Activated CD4-positive, alpha-beta T cell treated with anti-CD3 and anti-CD28 coated beads for 1 hour (primary cell): ENCODE measurements around the gene RAB40AL.
"Not testable (repeated sequence)": the region's sequence is repeated elsewhere in the genome, so short reads cannot be mapped to it uniquely, and the experiment has no call there.

Experiments used
- DNase-seq: peaks from one replicate; pipeline ENCODE4 v3.0.0-alpha.2; 2020

Gene RAB40AL, protein sequence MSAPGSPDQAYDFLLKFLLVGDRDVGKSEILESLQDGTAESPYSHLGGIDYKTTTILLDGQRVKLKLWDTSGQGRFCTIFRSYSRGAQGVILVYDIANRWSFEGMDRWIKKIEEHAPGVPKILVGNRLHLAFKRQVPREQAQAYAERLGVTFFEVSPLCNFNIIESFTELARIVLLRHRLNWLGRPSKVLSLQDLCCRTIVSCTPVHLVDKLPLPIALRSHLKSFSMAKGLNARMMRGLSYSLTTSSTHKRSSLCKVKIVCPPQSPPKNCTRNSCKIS

DNA sequence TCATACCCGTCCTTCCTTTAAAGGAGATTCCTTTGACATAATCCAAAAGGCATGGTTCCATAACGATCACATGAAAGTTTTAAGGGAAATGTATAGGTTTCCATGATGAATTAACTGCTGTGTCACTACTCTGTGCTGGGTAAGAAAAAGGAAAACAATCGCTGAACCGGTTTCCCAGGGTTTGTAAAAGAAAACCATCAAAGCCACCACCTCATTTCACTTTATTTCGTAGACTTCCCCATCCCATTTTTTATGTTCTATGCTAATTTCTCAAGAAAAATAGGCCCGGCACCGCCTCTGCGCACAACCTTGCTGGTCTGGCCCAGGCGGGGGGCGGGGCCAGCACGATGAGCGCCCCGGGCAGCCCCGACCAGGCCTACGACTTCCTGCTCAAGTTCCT is at the start of gene RAB40AL:
RAB40AL (plus strand) TSS at position 301 of the 400 bp plus-strand sequence; CDS start at position 348, 47 bp downstream.
- not testable (repeated sequence) for DNase-seq

DNA sequence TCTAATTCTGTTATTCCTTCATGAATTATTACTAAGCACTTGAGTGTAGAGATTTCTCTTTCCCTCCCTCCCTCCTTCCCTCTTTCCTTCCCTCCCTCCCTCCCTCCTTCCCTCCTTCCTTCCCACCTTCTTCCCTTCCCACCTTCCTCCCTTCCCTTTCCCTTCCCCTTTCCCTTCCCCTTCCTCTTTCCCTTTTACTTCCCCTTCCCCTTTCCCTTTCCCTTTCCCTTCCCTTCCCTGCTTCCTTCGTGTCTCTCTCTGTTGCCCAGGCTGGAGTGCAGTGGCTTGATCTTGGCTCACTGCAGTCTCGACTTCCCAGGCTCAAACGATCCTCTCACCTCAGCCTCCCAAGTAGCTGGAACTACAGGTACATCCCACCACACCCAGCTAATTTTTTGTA is 49.4 kb upstream of the RAB40AL start:
- DNase-seq = no peak

DNA sequence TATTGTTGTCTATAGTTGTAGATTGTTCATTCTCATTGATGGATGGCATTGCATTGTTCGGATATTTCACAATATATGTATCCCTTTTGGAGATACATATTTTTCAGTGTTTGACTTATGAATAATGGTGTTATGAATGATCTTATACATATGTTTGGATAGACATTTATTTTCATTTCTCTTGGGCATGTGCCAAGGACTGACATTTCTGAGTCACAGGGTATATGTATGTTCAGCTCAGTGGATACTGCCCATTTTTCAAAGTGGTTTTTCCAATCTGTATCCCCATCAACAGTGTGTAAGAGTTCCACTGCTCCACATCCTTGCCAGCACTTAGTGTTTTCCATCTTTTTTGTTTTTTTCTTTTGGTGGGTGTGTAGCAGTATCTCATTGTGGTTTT is 45.0 kb upstream of the RAB40AL start:
- no peak for DNase-seq

DNA sequence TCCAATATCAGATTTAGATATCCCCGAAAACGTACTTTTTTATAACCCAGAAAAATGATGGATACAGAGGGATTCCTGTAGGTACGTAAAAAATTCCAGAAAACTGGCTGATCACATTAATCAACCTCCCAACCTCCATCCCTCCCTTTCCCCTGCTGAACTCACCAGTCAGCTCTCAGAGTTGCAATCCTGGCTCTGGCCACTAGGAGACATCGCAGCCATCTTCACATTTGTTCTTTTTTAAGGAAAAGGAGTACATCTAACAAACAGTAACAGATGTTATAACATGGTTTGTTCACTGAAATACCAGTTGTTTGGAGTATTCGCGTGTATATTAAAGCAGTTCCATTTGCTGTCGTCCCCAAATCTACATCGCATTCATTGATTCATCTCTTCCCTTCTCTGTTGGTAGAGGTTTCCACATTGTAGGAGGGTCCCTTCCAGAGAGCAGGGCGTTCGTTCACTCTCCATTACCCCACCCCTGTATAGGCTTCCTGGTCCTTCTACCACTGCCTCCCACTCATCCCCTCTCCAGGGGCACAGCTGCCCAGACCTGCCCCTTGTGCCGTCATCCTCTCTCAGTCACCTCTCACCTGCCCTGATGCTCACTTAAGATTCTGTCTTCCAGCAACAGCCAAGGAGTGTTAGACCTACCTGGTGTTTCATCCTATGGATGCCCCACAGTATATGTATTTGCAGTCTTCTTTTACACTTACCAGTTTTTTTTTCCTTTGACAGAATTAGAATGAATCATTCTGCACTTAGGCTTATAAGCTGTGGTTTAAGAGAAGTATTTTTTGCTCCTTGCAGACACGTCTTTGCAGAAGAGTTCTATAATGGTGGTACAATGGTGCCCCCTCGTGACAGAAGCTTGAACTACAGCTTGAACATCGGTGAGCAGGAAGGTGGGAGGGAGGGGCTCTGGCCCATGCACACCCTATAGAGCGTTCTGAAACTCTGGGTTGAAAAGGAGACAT is 36.8 kb upstream of the RAB40AL start:
- DNase-seq = peak; percentile 48

DNA sequence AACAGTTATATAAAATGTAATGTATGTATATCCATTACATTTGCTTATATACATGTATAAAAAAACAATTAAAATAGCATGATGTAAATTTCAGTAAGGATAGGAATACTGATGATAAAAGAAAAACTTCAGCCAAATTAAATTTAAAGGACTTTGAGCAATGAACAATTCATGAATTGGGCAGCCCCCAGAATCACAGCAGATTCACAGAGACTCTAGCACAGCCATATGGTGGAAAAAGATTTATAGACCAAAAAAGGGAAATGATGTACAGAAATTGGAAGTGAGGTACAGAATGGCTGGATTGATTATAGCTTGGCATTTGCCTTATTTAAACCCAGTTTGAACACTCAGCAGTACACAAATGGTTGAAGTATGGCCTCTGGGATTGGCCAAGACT is 34.7 kb upstream of the RAB40AL start:
- DNase-seq = no peak

DNA sequence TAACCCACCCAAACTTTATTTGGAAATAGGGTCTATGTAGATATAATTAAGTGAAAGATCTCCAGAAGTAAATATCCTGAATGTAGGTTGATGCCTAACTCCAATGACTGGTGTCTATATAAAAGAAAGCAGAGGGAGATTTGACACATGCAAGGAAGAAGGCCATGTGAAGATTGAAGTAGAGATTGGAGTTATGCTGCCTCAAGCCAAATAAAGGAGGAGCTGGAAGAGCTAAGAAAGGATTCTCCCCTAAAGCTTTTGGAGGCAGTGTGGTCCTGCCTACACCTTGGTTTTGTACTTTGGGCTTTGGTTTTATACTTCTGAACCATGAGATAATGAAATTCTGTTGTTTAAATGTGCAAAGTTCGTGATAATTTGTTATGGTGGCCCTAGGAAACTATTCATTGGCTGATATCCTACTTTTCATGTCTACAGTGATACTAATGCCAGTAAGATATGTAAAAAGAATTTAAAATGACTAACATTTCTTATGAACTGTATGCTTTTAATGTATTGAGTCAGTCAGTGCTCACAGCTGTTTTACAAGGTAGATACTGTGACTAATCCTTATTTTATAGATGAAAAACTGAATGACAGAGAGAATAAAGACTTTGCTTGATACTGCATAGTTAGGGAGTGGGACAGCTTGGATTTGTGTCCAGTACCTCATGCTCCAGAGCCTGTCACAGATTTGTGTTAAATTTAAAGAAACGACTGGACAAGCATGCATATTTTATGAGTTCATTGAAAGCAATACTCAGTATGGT is 5.9 kb upstream of the RAB40AL start:
- no peak for DNase-seq

DNA sequence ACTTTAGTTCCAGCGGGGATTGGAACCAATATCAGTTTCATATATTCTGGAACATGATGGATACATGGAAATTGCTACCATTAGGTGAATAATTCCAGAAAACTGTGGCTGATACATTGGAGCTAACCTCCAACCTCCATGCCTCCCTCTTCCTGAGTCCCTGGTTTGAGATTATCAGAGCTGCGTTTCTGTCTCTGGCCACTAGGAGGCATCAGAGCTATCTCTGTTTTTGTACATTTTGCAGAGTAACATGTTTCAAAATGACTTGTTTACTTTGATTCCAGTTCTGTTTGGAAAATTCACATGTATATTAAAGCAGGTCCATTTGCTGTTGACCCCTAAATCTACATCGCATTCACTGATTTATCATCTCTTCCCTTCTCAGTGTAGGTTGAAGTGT is 2.4 kb upstream of the RAB40AL start:
- DNase-seq = no peak

DNA sequence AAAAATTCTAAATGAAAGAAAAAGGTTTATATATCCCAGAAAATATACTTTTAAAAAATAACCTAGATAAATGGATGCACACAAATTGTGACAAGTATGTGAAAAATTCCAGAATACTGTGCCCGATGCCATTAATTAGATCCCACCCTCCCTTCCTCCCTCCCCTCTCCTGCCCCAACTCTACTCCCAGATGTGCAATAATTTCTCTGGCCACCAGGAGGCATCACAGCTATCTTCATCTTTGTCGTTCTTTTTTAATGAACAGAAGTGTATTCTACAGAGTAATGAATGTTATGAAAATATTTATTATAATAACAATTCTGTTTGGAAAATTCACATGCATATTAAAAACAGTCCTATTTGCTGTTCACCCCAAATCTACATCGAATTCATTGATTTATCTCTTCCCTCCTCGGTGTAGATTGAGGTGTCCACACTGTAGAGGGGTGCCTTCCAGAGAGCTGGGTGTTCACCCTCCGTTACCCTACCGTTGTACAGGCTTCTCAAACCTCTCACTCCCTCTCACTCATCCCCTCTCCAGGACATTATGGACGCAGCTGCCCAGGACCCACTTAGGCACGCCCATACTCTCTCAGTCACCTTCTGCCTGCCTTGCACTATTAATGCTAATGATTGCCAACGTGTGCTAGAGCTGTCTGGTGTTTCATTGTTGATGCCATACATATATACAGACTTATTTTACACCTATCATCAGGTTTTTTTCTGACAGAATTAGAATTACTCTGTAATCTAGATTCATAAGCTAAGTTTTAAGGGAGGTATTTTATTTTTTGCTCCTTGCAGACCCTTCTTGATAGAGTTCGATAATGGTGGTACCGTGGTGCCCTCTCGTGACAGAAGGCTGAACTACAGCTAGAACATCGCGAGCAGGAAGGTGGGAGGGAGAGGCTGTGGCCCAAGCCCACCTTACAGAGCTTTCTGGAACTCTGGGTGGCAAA is 14.1 kb downstream of the RAB40AL start:
- peak; percentile 12 for DNase-seq

DNA sequence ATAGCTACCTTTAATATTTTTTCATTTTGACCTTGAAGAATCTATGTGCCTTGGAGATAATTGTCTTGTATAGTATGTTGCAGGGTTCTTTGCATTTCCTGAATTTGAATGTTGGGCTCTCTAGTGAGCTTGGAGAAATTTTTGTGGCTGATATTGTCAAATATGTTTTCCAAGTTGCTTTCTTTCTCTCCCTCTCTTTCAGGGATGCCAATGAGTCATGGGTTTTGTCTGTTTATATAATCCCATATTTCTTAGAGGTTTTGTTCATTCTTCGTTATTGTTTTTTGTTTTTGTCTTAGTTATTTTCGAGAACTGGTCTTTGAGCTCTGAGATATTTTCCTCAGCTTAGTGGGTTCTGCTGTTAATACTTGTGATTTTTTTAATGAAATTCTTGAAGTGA is 20.7 kb downstream of the RAB40AL start:
- DNase-seq = no peak

DNA sequence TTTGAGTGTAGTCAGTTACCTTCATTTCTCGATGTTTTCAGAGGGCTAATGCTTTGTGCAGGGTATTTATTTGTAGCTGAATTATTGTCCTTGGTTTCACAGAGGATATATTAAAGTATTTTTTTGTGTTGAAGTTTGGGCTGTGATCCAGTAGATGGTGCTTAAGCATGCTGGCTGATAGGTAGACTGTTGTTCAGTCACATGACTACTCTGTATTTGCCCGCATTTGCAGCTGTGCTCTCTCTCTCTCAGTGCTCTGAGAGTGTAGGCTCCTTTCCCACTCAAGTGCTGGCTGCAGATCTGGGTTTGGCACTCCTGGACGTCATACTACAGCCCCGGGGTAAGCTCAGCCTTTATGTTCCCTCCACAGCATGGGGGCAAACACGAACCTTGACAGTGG is 21.7 kb downstream of the RAB40AL start:
- no peak for DNase-seq

DNA sequence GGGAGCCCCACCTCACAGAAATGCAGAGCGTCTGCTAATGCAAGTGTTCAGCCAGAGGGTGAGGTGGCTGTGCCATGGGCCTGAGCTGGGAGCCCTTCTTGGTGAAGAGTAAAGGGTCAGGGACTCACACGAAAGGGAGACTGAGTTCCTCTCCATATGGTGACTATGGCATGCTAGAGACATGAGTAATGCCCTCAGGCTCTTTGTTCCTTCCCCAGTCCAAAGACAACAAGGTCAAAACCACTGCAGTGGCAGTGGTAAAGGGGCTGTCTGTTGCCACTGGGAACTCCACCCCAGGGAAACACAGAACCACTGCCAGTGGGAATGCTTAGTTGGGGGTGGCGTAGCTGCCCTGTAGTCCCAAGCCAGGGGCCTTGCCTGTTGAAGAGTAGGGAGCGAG is 22.4 kb downstream of the RAB40AL start:
- no peak for DNase-seq

DNA sequence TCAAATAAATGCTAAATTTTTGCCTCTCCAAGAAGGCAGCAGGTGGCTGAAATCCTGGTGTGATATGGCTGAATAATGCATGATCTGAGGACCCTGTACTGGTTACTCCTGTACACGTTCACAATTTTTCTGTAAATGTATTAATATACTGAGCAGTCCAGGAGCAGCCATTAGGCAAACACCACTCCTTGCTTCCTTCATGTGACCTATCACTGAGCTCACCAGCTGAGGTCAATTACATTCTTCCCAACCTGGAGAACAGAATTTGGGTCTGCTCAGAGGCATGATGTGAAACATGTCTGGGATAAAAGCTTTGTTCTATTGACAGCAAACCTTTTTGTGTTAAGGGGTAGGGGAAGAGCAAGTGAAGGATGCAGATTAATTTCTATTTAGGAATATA is 26.9 kb downstream of the RAB40AL start:
- no peak for DNase-seq

DNA sequence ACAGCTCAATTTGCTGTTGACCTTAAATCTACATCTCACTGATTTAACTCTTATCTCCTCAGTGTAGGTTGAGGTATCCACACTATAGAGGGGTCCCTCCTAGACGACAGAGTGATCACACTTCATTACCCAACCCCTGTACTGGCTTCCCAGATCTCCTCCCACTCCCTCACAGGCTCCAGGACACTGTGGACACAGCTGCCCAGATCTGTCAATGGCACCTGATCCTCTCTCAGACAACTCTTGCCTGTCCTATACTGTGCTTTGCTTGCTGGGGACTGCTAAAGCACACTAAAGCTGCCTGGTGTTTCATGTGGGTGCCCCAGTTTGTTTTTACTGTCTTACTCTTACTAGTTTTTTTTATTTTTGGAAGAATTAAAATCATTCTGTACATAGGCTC is 27.9 kb downstream of the RAB40AL start:
- no peak for DNase-seq

DNA sequence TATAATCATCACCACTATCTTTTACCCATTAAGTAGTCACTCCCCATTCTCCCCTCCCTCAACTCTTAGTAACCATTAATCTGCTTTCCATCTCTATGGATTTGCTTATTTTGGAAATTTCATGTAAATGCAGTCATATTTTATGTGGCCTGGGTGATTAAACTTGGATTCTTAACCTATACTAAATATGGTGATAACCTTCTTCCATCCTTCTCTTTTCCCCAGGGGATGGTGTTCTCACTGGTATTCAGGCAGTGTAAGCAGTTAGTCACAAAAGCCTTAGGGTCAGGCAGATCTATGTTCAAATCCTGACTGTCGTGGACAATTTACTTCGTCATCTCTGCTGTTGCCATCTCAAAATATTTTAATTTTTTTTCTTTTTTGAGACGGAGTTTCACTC is 29.6 kb downstream of the RAB40AL start:
- no peak for DNase-seq

DNA sequence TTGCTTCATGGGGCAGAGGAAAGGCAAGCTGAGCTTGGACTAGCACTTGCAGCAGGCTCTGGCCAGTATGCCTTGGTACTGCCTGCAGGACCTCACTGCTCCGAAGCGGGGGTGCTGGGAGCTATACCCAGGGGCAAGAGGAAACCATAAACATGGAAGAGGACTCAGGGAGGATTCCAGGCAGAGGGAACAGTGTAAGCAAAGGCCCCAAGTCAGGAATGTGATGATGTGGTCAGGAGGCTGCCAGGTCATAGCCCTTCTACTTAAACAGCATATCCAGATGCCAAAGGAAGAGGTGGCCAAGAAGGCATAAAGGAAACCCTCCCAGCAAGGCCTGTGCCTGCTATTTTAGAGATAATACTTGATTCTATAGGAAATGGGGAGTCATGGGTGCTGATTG is 31.1 kb downstream of the RAB40AL start:
- DNase-seq = no peak

DNA sequence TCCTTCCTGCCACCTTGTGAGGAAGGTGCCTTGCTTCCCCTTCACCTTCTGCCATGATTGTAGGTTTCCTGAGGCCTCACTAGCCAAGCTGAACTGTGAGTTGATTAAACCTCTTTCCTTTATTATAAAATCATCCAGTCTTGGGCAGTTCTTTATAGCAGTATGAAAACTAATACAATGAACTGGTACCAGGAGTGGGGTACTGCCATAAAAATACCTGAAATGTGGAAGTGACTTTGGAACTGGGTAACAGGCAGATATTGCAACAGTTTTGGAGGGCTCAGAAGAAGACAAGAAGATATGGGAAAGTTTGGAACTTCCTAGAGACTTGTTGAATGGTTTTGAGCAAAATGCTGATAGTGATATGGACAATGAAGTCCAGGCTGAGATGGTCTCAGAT is 34.5 kb downstream of the RAB40AL start:
- not testable (repeated sequence) for DNase-seq

DNA sequence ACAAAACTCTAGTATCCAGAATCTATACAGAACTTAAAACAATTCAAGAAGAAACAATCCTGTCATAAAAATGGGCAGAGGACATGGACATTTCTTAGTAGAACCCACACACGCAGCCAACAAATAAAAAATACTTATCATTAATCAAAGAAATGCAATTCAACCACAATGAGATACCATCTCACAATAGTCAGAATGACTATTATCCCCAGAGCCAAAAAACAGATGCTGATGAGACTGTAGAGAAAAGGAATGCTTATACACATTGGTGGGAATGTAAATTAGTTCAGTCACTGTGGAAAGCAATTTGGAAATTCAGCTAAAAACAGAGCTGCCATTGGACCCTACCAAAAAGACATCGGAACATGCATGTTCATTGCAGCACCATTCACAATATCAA is 37.9 kb downstream of the RAB40AL start:
- DNase-seq = no peak

DNA sequence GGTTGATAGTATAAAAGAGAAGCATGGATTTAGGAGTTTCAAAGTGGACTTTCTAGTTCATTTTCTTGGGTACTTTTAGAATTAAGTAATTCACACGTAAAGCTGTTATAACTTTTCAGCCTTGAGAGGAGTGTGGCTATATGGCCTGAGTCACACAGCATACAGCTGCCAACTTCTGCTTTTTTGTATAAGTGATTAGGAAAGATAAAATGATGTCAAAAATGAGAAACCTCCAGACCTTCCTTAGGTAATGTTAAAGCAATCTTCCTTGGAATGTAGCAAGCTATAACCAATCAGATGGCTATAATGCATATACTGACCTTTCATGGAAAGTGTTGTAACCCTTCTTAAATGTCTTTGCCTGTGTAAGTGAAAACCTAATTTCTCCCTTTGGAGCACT is 39.2 kb downstream of the RAB40AL start:
- no peak for DNase-seq

DNA sequence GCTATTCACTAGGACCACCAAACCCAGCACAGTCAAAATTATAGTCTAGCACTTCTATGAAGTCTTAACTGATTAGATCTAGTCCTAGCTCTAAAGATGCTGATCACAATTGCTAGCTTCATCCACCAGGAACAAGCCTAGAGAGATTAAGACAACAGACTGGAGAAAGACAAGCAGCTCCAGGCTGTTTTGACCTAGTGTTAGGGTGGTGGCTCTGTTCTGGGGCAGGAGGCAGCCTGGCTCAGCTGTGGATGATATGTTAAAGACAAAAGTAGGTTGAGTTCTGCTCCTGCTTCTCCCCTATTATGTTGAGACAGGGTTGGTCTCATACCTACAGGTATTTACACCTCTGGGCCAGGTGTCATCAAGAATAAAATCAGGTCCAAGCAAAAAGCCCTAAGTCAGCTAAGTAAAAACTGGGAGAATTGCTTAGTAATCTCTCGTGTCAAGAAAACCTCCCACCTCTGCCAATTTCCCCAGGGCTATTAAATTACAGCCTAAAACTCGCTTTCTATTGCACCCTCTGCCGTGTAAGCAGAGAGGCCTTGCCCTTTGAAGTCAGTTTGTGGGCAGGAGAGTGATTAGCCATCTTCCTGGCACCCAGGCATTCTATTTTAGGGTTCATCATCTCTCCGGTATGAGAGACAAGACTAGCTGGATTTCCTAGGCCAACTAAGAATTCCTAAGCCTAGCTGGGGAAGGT is 39.9 kb downstream of the RAB40AL start:
- DNase-seq = no peak

DNA sequence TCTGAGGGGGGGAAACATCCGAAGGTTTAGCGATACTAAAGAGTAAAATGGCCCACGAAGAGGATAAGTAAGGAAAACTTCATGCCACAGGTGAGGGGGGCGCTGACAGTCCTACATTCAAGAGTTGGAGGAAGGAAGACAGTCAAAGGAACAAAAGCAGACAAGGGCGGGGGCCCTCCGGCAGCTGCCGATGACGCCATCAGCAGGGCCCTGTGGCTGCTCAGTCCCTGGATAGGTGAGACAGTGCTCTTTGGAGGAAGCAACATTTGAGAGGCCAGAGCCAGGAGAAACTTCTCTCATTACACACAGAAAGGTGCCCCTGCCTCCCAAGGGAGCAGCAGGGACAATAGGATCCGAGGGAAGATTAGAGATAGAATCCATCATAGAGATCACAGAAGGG is 41.5 kb downstream of the RAB40AL start:
- DNase-seq = no peak

DNA sequence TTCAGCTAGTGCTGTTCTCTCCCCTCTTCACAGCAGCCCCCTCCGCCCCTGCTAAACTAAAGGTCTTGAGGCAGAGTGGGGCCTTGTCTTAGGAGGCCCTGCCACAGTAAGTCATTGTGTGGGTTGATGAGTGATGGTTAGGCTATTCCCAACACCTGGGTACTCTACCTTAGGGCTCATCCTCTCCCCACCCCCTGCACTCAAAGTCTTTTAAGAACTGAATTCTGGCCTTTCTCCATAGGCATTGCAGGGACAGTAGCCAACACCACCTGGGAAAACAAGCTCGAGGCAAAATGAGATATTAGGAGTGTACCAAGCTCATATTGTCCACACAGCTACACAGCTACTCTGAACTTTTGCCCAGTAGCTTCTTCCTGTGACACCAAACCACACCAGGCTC is 42.5 kb downstream of the RAB40AL start:
- DNase-seq = no peak

DNA sequence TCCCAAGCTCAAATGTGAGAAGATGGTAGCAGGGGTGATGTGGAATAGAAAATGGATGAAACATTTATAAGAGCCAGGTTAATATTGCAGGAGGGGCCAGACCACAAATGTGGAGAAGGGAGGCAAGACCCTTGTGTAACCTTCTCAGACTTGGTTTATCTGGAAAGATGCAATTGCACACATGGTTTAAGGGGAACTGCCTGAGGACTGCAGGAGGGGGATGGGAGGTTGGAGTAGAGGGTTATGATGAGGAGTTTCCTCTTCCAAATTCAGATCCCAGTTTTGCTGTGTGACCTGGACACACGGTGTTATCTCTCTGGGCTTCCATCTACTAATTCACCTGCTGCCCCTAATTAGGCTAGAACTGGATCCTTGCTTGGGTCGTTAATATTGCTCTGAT is 46.1 kb downstream of the RAB40AL start:
- DNase-seq = no peak
